ENCODE data around the gene IRAK2.

DNA sequence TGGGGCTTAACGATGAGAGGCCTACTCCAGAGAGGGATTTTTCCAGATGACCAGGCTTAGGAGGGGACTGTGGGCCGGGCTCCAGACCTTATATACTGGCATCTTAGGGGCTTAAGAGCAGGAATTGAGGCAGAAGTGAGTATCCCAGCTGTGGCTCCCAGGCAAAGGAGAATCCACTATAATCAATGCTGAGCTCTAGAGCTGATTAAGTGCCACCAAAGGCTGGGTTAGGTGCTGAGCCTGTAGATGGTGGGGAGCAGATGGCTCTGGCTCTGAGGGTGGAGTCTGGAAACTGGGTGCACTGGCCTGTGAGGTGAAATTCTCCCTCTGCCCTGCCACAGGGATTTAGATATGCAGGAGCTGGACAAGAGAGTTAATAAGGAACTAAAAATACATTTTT, 23.2 kb downstream of the IRAK2 start:
- no peak for TF ChIP-seq CTCF (IDR thresholded peaks at IDR 0.05)
- no peak for TF ChIP-seq POLR2A (IDR thresholded peaks at IDR 0.05)
